HepG2 (cell line): ENCODE results near the gene COMT. TPM values are rescaled to one million over a fixed set of nuclear protein-coding genes. Genes with fewer than 3 reads are reported as not detected.

ENCODE experiments used
- BCL6 ChIP-seq: IDR thresholded peaks from 2 replicates; pipeline ENCODE4 v1.6.1; 2016; ENCODE audit warnings: missing genetic modification reagents, missing compliant biosample characterization
- NR2C2 ChIP-seq: sonication (generic); formaldehyde crosslinking; IDR thresholded peaks from 2 replicates; pipeline ENCODE4 v1.4.0; 2020; ENCODE audit warnings: missing genetic modification reagents, mild to moderate bottlenecking, moderate library complexity, borderline replicate concordance
- RXRB ChIP-seq: IDR thresholded peaks from 2 replicates; pipeline ENCODE4 v1.6.1; 2016; ENCODE audit warnings: borderline replicate concordance, missing genetic modification reagents, missing compliant biosample characterization
- SCMH1 ChIP-seq: sonication (generic); formaldehyde crosslinking; IDR thresholded peaks from 2 replicates; pipeline ENCODE4 v1.9.0; 2021; ENCODE audit warnings: missing genetic modification reagents, mild to moderate bottlenecking, borderline replicate concordance
- TCF12 ChIP-seq, 2 experiments: fragments of 450-650 bp in 1 of 2; sonication (generic) in 1 of 2; formaldehyde crosslinking in 1 of 2; IDR thresholded peaks; 2 replicates each; pipeline versions ENCODE4 v1.6.1 to v1.8.0; 2017 to 2022; ENCODE audit warnings: antibody characterized with exemption in 1 of 2, mild to moderate bottlenecking in 1 of 2, missing genetic modification reagents in 1 of 2, moderate library complexity in 1 of 2
- TRIM22 ChIP-seq: fragments of 450-650 bp; IDR thresholded peaks from 2 replicates; pipeline ENCODE4 v1.6.1; 2017
- ZBTB1 ChIP-seq: sonication (generic); formaldehyde crosslinking; IDR thresholded peaks from 2 replicates; pipeline ENCODE4 v1.4.0; 2020; ENCODE audit warnings: missing genetic modification reagents, borderline replicate concordance
- ZBTB10 ChIP-seq: sonication (generic); formaldehyde crosslinking; IDR thresholded peaks from 2 replicates; pipeline ENCODE4 v1.4.0; 2020; ENCODE audit warnings: missing genetic modification reagents, borderline replicate concordance
- ZBTB40 ChIP-seq, 2 experiments: fragments of 450-650 bp in 1 of 2; sonication (generic) in 1 of 2; formaldehyde crosslinking in 1 of 2; IDR thresholded peaks; 2 replicates each; pipeline versions ENCODE4 v1.6.1 to v1.8.0; 2016 to 2022; ENCODE audit warnings: antibody characterized with exemption in 1 of 2, mild to moderate bottlenecking in 1 of 2, missing genetic modification reagents in 1 of 2
- ZBTB42 ChIP-seq: sonication (generic); formaldehyde crosslinking; IDR thresholded peaks from 2 replicates; pipeline ENCODE4 v1.5.0; 2020; ENCODE audit warnings: mild to moderate bottlenecking, missing genetic modification reagents
- ZNF225 ChIP-seq: sonication (generic); formaldehyde crosslinking; IDR thresholded peaks from 2 replicates; pipeline ENCODE4 v1.4.0; 2020; ENCODE audit warnings: mild to moderate bottlenecking, missing genetic modification reagents
- ZNF556 ChIP-seq: sonication (generic); formaldehyde crosslinking; IDR thresholded peaks from 2 replicates; pipeline ENCODE4 v1.4.0; 2020; ENCODE audit warnings: mild to moderate bottlenecking, missing genetic modification reagents, borderline replicate concordance
- ZNF577 ChIP-seq: sonication (generic); formaldehyde crosslinking; IDR thresholded peaks from 2 replicates; pipeline ENCODE4 v1.4.0; 2020; ENCODE audit warnings: mild to moderate bottlenecking, low read depth, missing genetic modification reagents, borderline replicate concordance
- polyA plus RNA-seq, 8 experiments: library from polyadenylated mRNA; depleted of rRNA in 3 of 8; stranded (reverse) in 7 of 8; unstranded in 1 of 8; fragments of >200 nt; fragmentation: Illumina TruSeq in 4 of 8; extraction: Trizol in 4 of 8; gene quantifications; 2 replicates each; pipeline versions ENCODE4 v1.2.1 to v1.2.3, GENCODE V29; 2011 to 2016; ENCODE audit warnings: low read depth in 4 of 8, missing spikeins in 1 of 8, mixed read lengths in 1 of 8; ENCODE audit not compliant: insufficient read depth in 1 of 8
- total RNA-seq, 5 experiments: library from RNA; depleted of rRNA; stranded (reverse); fragments of >200 nt; fragmentation: Illumina TruSeq; extraction: Trizol; gene quantifications; 2 replicates each; pipeline ENCODE4 v1.2.3, GENCODE V29; 2016; ENCODE audit warnings: low read depth in 1 of 5

COMT gene
- total and polyA plus RNA-seq, 2 of the 13 experiments (the other 11 are each of a cell fraction or from before 2014, with no cell fraction given) = 156 to 162 TPM

- TF ChIP-seq ZBTB40 (IDR thresholded peaks at IDR 0.05) (no peak), ZBTB40 (CRISPR knock-in tag; IDR thresholded peaks at IDR 0.05) (no peak), NR2C2 (peak; percentile 56; the same call in 1 of the 2 replicates), ZBTB1 (no peak), TCF12 (IDR thresholded peaks at IDR 0.05) (no peak), TCF12 (CRISPR knock-in tag; IDR thresholded peaks at IDR 0.05) (no peak), ZNF577 (no peak), ZBTB42 (CRISPR knock-in tag) (no peak), ZNF225 (CRISPR knock-in tag) (0 out of 2 replicates have a peak, but pooled peaks have one; percentile 8), ZBTB10 (CRISPR knock-in tag) (no peak), SCMH1 (CRISPR knock-in tag) (no peak), BCL6 (CRISPR knock-in tag) (no peak), RXRB (CRISPR knock-in tag) (peak; percentile 58; the same call in 1 of the 2 replicates), ZNF556 (no peak), TRIM22 (no peak)
Measured at GRCh38 chr22:19898831-19899567, 42.6 kb upstream of the COMT start (continued).
